LNCaP clone FGC (cell line): Measurements from ENCODE around the gene EEFSEC.

Source experiments
- DNase-seq: peaks from one replicate; pipeline ENCODE4 v3.0.0-alpha.2; 2011; ENCODE audit warnings: low read depth
- H3K4me3 ChIP-seq: 2 replicates; pipeline ENCODE4 v1.5.1; 2011; ENCODE audit warnings: mild to moderate bottlenecking, low read depth, low read length, control low read depth
- TF ChIP-seq, protein P1 (sequence below): IDR thresholded peaks from 2 replicates; pipeline ENCODE4 v1.5.1; 2012; ENCODE audit warnings: mild to moderate bottlenecking; ENCODE audit not compliant: control insufficient read depth, insufficient read depth; ENCODE audit errors: extremely low read depth

The EEFSEC gene

DNA sequence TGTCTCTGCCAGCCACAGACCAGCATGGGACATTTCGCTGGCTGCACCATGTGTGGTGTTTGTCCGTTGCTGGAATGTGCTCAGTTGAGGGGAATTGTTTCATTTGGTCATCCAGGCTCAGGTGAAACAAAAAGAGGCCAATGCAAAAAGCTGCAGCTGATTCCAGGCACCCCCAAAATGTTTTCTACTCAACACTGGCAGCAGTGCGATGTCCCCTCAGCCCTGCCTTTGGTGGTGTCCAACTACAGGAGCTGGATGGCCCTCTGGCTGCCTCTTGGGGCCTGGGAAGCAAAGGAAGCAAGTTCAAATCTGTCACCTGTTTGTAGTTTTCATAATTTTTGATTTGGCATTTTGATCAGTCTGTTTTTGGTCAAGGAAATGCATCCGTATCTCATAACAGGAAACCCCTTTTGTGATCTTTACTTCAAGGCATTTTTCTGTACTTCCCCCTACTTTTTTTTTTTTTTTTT lies 141.8 kb downstream of the EEFSEC start:
- TF ChIP-seq, protein P1, sequence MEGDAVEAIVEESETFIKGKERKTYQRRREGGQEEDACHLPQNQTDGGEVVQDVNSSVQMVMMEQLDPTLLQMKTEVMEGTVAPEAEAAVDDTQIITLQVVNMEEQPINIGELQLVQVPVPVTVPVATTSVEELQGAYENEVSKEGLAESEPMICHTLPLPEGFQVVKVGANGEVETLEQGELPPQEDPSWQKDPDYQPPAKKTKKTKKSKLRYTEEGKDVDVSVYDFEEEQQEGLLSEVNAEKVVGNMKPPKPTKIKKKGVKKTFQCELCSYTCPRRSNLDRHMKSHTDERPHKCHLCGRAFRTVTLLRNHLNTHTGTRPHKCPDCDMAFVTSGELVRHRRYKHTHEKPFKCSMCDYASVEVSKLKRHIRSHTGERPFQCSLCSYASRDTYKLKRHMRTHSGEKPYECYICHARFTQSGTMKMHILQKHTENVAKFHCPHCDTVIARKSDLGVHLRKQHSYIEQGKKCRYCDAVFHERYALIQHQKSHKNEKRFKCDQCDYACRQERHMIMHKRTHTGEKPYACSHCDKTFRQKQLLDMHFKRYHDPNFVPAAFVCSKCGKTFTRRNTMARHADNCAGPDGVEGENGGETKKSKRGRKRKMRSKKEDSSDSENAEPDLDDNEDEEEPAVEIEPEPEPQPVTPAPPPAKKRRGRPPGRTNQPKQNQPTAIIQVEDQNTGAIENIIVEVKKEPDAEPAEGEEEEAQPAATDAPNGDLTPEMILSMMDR, result no peak
- no peak overlapping the region for H3K4me3 ChIP-seq
- DNase-seq, result no peak

DNA sequence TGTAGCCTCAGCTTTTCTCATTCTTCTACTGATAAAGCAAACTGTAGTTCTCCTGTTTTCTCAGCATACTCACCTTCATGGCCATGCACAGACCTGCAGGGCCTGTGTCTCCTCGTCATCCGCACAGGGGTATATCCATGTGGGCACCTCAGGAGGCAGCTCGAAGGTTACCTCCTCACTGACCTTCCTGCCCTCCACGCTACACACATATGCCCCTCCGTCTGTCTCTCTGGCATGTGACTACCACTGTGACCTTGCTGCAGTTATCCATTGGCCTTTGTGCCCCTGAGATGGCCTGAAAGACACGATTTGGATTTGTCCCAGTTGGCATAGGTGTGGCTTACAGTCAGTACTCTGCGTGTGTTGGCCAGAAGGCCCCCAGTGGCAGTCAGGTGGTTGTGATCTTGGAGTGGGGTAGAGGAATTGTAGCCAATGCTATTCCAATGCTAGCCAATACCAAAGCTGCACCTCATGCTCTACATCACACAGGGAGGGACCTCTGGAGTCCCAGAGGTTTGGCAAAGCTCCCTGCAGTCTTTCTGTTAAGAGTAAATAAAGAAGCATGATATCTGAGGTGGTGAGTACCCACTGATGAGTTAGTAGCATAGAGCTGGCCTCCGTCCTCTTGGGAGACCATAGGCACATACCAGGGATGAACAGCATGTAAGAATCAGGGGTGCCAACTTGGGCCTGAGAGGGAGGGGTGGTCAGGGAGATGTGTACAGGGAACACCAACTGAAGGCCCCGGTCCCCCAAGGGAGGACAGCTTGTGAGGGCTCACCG lies 143.4 kb downstream of the EEFSEC start:
- DNase-seq, result no peak
- H3K4me3 ChIP-seq, result no peak overlapping the region
- TF ChIP-seq, protein P1, result no peak

DNA sequence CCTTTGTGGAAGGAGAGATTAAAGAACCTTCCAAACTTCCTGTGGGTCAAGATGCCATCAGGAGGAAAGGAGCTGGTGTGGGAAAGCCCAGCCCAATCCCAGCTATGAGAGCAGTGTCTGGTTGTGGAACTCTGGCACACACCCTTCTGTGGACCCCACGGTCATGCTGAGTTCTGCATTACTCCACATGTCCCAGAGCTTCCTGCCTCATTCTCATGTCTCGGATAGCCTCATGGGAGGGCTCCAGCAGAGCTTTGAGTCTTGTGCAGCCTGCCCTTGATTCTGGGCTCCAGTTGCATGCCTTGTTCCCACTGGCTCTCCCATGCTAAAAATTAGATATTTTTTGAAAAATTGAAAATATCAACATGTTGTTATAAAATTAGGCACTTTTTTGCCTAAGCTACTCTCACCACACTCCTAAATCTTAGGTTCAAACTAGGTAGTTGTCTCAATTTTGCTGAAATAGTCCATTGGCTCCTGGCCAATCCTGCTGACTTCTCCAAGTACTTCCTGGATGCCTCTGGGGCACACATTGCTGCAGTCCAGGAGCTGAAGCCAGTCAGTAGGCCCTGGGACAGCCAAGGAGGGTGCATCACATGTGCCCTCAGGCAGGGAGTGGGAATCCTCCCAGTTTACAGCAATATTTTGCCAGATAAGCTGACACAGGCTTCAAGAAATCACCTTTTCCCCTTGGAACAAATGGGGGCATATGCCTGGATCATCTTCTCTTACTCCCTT lies 144.3 kb downstream of the EEFSEC start:
- DNase-seq, result no peak
- H3K4me3 ChIP-seq, result no peak overlapping the region
- TF ChIP-seq, protein P1, result no peak

DNA sequence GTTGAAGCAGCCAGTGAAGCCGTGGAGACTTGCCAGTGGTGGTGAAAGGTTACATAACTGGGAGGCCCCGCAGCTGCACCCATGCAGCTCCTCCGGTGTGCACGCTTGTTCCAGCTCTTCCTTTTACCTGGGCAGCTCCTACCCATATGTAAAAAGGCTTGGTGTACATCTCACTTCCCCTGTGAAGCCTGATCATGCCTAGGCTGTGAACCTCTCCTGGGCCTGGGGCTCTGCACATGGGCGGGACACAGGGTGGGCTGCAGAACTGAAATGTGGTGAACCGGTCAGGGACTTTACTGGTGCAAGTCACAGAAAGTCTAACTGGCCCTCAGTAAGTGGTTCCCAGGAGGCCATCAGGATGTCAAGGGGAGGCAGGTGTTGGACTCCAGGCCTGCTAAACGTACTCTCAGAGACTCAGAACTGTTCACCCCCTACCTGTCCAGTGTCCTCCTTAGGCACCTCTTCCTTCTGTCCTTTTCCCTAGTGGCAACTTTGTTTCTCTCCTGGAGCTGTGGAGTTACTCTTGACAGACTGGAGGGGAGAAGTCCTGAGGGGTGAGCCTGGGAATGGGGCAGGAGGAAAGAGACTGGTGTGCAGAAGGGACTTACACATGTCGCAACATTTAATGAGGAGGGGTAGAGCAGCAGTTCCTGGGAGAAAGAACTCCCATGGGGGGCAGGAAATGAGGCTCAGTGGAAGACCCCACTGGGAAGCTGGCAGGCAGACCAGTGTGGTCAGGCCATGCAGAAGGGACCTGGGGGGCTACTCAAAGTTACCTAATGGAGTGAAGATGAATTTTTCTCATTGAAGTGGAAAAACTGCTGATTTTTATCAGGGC lies 148.1 kb downstream of the EEFSEC start:
- TF ChIP-seq, protein P1, result no peak
- no peak overlapping the region for H3K4me3 ChIP-seq
- no peak for DNase-seq

DNA sequence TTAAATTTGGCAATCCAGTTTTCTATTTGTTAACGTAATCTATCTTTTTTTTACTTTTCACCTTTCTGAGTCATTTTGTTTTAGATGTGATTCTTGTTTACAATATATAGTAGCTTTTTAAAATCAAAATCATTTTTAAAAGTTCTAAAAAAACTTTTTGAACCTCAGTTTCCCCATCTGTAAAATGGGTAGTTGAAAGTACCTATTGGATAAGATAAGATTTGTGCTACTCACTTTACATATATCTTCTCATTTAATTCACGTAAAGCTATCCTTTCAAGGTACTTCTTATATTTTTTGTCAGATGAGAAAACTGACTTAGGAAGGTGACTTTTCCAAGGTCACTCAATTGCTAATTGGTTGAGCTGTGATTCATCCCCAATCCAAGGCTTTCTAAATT lies 153.2 kb downstream of the EEFSEC start:
- DNase-seq, result no peak
- TF ChIP-seq, protein P1, result no peak
- H3K4me3 ChIP-seq, result no peak overlapping the region

DNA sequence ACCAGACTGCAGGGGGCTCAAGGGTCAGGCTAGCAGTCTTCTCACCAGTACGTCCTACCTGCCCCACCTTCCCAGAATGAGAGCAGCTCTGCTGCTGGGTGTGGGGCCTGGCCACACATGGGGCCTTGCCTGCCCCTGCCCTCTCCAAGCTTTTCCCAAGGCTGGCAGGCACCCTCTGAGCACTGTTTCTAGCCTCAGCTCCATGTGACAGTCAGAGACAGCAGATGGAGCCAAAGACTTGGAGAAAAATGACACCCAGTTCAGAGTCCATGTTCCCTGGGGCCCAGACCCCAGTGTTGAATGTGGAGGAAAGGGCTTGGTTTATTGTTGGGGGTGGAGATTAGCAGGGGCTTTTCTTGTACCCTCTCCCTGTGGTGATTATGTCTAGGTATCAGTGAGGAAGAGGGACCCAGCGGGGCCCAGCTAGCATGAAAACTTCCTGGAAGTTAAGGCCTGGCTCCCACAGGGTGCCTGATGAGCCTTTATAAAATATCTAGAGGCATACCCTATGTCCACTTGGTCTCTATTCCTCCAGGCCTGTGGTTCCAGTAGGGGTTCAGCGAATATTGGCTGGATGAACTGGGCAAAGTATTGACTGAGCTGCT lies 153.8 kb downstream of the EEFSEC start:
- no peak for DNase-seq
- no peak overlapping the region for H3K4me3 ChIP-seq
- TF ChIP-seq, protein P1, result peak; percentile 71
